ENCODE results near the gene SMKR1.

- TF ChIP-seq CTCF (IDR thresholded peaks at IDR 0.05; ENCODE audit: borderline replicate concordance, extremely low read depth, low read length, poor library complexity, severe bottlenecking) (no peak), EZH2 (IDR thresholded peaks at IDR 0.05; ENCODE audit: borderline replicate concordance, low read depth, low read length, severe bottlenecking) (no peak)
Measured at GRCh38 chr7:129480674-129481363, 21.5 kb upstream of the SMKR1 start.

Data from DND-41 (cell line).